Neutrophil (primary cell): ENCODE data around the gene C11orf97.
"Not testable (repeated sequence)": the region's sequence is repeated elsewhere in the genome, so short reads cannot be mapped to it uniquely, and the experiment has no call there.

Experiments
- H3K27ac ChIP-seq: fragments of 200-600 bp; sonication (generic); 2 replicates; pipeline ENCODE4 v1.5.1; 2016; ENCODE audit warnings: mild to moderate bottlenecking, moderate library complexity
- H3K27me3 ChIP-seq: fragments of 200-600 bp; sonication (generic); 2 replicates; pipeline ENCODE4 v1.6.0; 2016; ENCODE audit warnings: mild to moderate bottlenecking
- H3K36me3 ChIP-seq: fragments of 200-600 bp; sonication (generic); 2 replicates; pipeline ENCODE4 v1.5.1; 2017
- H3K4me1 ChIP-seq, 2 experiments: fragments of 200-600 bp in 1 of 2; sonication (generic) in 1 of 2; 1 replicate in 1 of 2; 2 replicates in 1 of 2; pipeline versions ENCODE4 v1.5.1 to v1.6.1; 2013 to 2016; ENCODE audit warnings: low read depth in 1 of 2, low read length in 1 of 2, mild to moderate bottlenecking in 1 of 2, moderate library complexity in 1 of 2; ENCODE audit not compliant: control insufficient read depth in 1 of 2, insufficient read depth in 1 of 2
- H3K4me3 ChIP-seq, 2 experiments: fragments of 200-600 bp in 1 of 2; sonication (generic) in 1 of 2; 1 replicate in 1 of 2; 2 replicates in 1 of 2; pipeline ENCODE4 v1.5.1; 2013 to 2016; ENCODE audit warnings: low read depth in 1 of 2, low read length in 1 of 2, mild to moderate bottlenecking in 1 of 2, moderate library complexity in 1 of 2
- H3K9me3 ChIP-seq: fragments of 200-600 bp; sonication (generic); 2 replicates; pipeline ENCODE4 v1.5.1; 2016
- TF ChIP-seq, protein P1 (sequence below): fragments of 200-600 bp; sonication (generic); IDR thresholded peaks from 2 replicates; pipeline ENCODE4 v1.5.1; 2016; ENCODE audit warnings: antibody characterized with exemption

The C11orf97 gene

DNA sequence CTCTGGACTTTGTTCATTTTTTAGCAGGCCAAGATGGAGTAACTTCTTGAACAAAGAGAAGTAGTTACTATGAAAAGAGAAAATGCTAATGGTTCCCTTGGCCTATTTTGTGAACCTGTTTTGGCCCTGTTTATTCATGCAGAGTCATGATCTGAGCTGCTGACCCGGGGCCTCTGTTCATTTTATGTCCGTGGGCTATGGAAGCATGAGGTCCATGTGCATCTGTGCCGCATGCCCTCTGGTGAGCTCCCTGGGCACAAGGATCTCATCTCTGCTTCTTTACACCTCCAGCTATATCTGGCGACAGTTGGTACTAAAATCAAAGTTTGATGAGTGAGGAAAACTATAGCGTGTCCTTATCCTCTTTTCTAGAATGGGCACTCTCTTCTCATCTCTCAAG lies 55.9 kb downstream of the C11orf97 start:
- H3K4me1 ChIP-seq = peaks cover 23 to 35% of the 10 kb centered on the region in 2 experiments

DNA sequence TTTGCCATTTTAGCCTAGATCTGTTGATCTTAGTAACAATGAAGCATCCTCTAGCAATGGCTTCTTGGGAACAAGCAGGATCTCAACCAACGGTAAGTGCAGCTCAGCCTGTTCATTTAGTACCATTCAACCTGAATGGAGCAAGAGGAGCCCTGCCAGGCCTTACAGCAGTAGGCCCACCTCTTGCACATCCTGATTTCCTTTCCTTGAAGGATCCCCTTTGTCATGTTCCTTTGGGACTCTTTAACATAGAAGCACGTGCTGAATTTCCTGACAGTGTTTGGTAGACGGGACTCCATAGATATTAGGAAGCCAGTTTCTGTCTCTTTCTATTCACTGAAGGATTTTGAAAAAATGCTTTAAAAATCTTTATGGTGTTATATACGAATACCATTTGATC lies 56.5 kb downstream of the C11orf97 start:
- Histone ChIP-seq H3K4me1 (peaks cover 24 to 35% of the 10 kb centered on the region in 2 experiments), H3K27ac (no peak overlapping the region), H3K27me3 (no peaks in the 10 kb centered on the region), H3K9me3 (no peaks in the 10 kb centered on the region), H3K36me3 (no peaks in the 10 kb centered on the region), H3K4me3 (no peak overlapping the region)
- TF ChIP-seq, protein P1, sequence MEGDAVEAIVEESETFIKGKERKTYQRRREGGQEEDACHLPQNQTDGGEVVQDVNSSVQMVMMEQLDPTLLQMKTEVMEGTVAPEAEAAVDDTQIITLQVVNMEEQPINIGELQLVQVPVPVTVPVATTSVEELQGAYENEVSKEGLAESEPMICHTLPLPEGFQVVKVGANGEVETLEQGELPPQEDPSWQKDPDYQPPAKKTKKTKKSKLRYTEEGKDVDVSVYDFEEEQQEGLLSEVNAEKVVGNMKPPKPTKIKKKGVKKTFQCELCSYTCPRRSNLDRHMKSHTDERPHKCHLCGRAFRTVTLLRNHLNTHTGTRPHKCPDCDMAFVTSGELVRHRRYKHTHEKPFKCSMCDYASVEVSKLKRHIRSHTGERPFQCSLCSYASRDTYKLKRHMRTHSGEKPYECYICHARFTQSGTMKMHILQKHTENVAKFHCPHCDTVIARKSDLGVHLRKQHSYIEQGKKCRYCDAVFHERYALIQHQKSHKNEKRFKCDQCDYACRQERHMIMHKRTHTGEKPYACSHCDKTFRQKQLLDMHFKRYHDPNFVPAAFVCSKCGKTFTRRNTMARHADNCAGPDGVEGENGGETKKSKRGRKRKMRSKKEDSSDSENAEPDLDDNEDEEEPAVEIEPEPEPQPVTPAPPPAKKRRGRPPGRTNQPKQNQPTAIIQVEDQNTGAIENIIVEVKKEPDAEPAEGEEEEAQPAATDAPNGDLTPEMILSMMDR = no peak

More for the DNA sequence above, 55.9 kb downstream of the C11orf97 start:
- TF ChIP-seq, protein P1 = no peak
- H3K9me3 ChIP-seq = no peaks in the 10 kb centered on the region
- H3K4me3 ChIP-seq = no peak overlapping the region
- H3K27ac ChIP-seq = no peak overlapping the region
- H3K27me3 ChIP-seq = no peaks in the 10 kb centered on the region
- no peaks in the 10 kb centered on the region for H3K36me3 ChIP-seq

DNA sequence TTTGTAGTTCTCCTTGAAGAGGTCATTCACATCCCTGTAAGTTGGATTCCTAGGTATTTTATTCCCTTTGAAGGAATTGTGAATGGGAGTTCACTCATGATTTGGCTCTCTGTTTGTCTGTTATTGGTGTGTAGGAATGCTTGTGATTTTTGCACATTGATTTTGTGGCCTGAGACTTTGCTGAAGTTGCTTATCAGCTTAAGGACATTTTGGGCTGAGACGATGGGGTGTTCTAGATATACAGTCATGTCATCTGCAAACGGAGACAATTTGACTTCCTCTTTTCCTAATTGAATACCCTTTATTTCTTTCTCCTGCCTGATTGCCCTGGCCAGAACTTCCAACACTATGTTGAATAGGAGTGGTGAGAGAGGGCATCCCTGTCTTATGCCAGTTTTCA lies 60.7 kb downstream of the C11orf97 start:
- not testable (repeated sequence) for H3K9me3 ChIP-seq, H3K27me3 ChIP-seq, H3K27ac ChIP-seq, H3K4me3 ChIP-seq, H3K36me3 ChIP-seq
- peaks cover 43 to 52% of the 10 kb centered on the region in 2 experiments for H3K4me1 ChIP-seq

DNA sequence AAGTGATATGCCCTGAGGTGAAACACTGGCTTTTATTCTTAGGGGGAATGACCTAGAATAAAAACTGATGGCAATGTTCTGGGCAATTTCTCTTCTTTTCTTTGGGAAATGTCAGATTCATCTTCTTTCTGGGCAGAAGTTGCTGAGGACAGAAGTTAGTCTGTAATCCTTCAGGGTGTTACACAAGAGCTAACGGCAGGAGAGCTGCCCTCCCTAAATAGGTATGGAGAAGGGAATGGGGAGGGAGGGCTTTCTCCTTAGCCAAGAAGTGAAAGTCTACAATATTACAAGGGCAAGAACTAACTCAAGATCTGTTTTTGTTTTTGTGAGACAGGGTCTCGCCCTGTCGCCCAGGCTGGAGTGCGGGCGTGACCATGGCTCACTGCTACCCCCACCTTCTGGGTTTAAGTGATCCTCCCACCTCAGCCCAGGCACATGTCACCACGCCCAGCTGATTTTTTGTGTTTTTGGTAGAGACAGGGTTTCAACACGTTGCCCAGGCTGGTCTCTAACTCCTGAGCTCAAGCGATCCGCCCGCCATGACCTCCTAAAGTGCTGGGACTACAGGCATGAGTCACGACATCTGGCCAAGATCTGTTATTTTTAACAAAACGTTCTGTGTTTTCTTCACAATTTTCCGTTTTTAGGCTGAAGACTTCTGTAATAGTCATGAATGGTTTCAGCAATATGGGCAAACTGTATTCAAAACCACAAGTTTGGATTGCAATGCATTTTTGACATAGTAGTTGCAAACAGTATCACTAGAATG lies 62.1 kb downstream of the C11orf97 start:
- H3K36me3 ChIP-seq = no peaks in the 10 kb centered on the region
- H3K9me3 ChIP-seq = no peaks in the 10 kb centered on the region
- H3K4me1 ChIP-seq = peaks cover 43 to 52% of the 10 kb centered on the region in 2 experiments
- H3K27me3 ChIP-seq = no peaks in the 10 kb centered on the region
- peak overlapping the region; percentile 52 to 67 for H3K4me3 ChIP-seq
- peak overlapping the region; percentile 85 for H3K27ac ChIP-seq
- TF ChIP-seq, protein P1 = no peak

DNA sequence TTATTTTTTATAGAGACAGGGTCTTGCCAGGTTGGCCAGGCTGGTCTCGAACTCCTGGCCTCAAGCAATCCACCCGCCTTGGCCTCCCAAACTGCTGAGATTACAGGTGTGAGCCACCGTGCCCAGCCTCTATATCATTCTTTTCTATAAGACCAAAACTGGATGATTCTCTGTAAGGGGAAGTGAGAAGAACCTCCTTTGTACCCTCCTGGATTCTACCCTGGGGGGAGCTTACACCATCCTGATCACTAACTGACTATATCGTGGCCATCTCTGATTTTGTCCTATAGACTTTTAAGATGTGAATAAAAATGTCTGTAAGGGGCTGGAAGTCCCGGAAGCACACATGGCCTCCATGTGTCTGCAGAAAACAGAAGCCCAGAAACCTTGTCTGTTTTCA lies 64.0 kb downstream of the C11orf97 start:
- Histone ChIP-seq H3K4me3 (peak overlapping the region; percentile 4 to 5), H3K36me3 (no peaks in the 10 kb centered on the region), H3K4me1 (peaks cover 46 to 56% of the 10 kb centered on the region in 2 experiments), H3K9me3 (no peaks in the 10 kb centered on the region), H3K27ac (peak overlapping the region; percentile 85), H3K27me3 (no peaks in the 10 kb centered on the region)
- TF ChIP-seq, protein P1 = no peak

DNA sequence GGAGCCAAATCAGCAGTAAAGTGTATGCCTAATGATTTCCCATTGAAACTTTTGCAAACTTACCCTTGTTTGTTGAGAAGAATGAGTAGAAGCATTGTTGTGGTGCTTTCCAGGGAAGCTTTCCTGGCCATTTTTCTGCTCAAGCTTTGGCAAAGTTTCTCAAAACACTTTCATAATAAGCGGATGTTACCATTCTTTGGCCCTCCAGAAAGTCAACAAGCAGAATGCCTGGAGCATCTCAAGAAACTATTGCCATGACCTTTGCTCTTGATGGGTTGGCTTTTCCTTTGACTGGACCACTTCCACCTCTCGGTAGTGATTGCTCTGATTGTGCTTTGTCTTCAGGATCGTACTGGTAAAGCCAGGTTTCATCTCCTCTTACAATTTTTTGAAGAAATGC lies 65.6 kb downstream of the C11orf97 start:
- Histone ChIP-seq H3K4me3 (no peak overlapping the region), H3K27me3 (no peaks in the 10 kb centered on the region), H3K4me1 (peaks cover 59 to 62% of the 10 kb centered on the region in 2 experiments), H3K9me3 (no peaks in the 10 kb centered on the region), H3K27ac (no peak overlapping the region), H3K36me3 (no peaks in the 10 kb centered on the region)
- TF ChIP-seq, protein P1 = no peak
